ENCODE results near the gene SALL4. TPM values are rescaled to one million over a fixed set of nuclear protein-coding genes. Genes with fewer than 3 reads are reported as not detected.
"Not testable (repeated sequence)": the region's sequence is repeated elsewhere in the genome, so short reads cannot be mapped to it uniquely, and the experiment has no call there.

Gene SALL4
- total RNA-seq, 4 donors from 2014 or later = not detected

DNA sequence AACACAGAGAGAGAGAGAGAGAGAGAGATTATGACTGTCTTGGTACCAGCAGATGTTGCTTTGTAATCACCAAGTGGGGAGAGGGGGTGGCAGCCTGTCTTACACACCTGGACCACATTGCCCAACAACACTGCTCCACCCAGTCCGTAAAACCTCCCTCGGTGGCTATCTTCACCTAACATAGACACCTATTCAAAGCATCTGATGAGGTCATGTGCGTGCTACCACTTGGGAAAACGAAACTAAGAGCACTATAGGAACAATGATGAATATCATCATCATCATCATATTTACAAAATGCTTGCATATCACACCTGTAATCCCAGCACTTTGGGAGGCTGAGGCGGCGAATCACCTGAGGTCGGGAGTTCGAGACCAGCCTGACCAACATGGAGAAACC, 24.1 kb upstream of the SALL4 start:
- Histone ChIP-seq H3K4me1 (no peaks in the 10 kb centered on the region), H3K4me3 (no peak overlapping the region), H3K9me3 (no peaks in the 10 kb centered on the region), H3K36me3 (no peaks in the 10 kb centered on the region), H3K27ac (no peak overlapping the region), H3K27me3 (peaks cover 3% of the 10 kb centered on the region)
- TF ChIP-seq CTCF (IDR thresholded peaks at IDR 0.05) (no peak), POLR2A (IDR thresholded peaks at IDR 0.05) (no peak), EP300 (IDR thresholded peaks at IDR 0.05) (no peak), POLR2AphosphoS5 (IDR thresholded peaks at IDR 0.05) (no peak)
- ATAC-seq = no peak
- 75 to 90% methylated on average over 2 to 6 of the region's 8 CpGs for WGBS, 2 donors (ENCODE audit: low coverage in 1 of 2)

GRCh38 chr20:51818479-51819008, 16.2 kb upstream of the SALL4 start:
- Histone ChIP-seq H3K4me1 (no peaks in the 10 kb centered on the region), H3K36me3 (no peaks in the 10 kb centered on the region), H3K4me3 (no peak overlapping the region), H3K27me3 (no peaks in the 10 kb centered on the region), H3K27ac (no peak overlapping the region), H3K9me3 (no peaks in the 10 kb centered on the region)
- no peak for TF ChIP-seq EP300 (IDR thresholded peaks at IDR 0.05)
- no peak for TF ChIP-seq POLR2A (IDR thresholded peaks at IDR 0.05)
- TF ChIP-seq POLR2AphosphoS5 (IDR thresholded peaks at IDR 0.05) = no peak
- TF ChIP-seq CTCF (IDR thresholded peaks at IDR 0.05) = no peak
- 18 to 100% methylated on average over 1 of the region's 1 CpG for WGBS, 2 donors (ENCODE audit: low coverage in 1 of 2)
- ATAC-seq = no peak

DNA sequence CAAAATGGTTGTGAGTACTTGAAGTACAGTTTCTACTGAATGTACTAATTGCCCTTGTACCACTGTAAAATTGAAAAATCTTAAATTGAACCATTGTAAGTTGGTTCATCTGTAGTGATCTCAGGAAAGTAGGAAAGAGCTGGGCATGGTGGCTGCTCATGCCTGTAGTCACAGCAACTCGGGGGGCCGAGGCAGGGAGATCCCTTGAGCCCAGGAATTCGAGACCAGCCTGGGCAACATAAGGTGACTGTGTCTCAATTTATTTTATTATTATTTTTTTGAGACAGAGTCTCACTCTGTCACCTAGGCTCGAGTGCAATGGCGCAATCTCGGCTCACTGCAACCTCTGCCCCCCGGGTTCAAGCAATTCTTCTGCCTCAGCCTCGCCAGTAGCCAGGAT, 14.5 kb upstream of the SALL4 start:
- not testable (repeated sequence) for H3K9me3 ChIP-seq, H3K27me3 ChIP-seq, H3K4me3 ChIP-seq, H3K27ac ChIP-seq, H3K4me1 ChIP-seq, ATAC-seq, H3K36me3 ChIP-seq
- 88 to 95% methylated on average over 7 to 8 of the region's 8 CpGs for WGBS, 2 donors (ENCODE audit: low coverage in 1 of 2)

DNA sequence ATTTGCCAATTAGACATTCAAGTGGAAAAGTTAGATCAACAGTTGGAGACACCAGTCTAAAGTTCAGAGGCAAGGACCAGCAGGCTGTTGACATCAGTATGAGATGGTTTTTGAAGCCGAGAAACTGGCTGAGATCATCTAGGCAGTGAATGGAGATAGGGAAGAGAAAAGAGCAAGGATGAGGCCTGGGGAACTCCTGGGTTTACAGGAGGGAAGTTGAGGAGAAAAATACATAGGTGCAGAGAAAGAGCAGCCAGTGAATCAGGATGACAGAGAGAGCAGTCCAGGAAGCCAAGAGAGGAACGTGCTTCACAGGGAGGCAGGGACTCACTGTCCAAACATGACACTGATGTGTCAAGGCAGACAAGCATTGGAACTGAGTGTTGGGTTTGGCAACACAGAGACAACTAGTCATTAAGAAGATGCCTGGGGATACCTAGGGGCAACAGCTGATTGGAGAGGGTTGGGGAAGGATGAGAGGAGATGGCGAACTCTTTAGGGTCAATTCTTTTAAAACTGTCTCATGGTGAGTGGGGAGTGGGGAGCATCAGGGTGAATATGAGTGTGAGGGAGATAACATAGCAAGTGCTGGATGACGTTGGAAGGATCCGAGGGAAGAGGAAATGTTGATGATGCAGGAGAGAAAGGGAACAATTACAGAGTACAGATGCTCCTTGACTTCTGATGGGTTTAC, 13.2 kb upstream of the SALL4 start:
- no peaks in the 10 kb centered on the region for H3K27me3 ChIP-seq
- no peak for TF ChIP-seq CTCF (IDR thresholded peaks at IDR 0.05)
- TF ChIP-seq POLR2AphosphoS5 (IDR thresholded peaks at IDR 0.05) = no peak
- no peak for TF ChIP-seq POLR2A (IDR thresholded peaks at IDR 0.05)
- no peak for TF ChIP-seq EP300 (IDR thresholded peaks at IDR 0.05)
- H3K27ac ChIP-seq = no peak overlapping the region
- no peak for ATAC-seq
- H3K4me3 ChIP-seq = no peak overlapping the region
- H3K4me1 ChIP-seq = peaks cover 0 to 13% (median 0%) of the 10 kb centered on the region in 3 donors
- H3K36me3 ChIP-seq = no peaks in the 10 kb centered on the region
- 59 to 60% methylated on average over 4 to 5 of the region's 5 CpGs for WGBS, 2 donors (ENCODE audit: low coverage in 1 of 2)
- H3K9me3 ChIP-seq = no peaks in the 10 kb centered on the region

GRCh38 chr20:51812861-51813260, 10.5 kb upstream of the SALL4 start:
- Histone ChIP-seq H3K27ac (no peak overlapping the region), H3K4me1 (peaks cover 0 to 13% (median 0%) of the 10 kb centered on the region in 3 donors), H3K4me3 (no peak overlapping the region), H3K9me3 (no peaks in the 10 kb centered on the region), H3K36me3 (no peaks in the 10 kb centered on the region), H3K27me3 (no peaks in the 10 kb centered on the region)
- TF ChIP-seq EP300 (IDR thresholded peaks at IDR 0.05) = no peak
- TF ChIP-seq POLR2AphosphoS5 (IDR thresholded peaks at IDR 0.05) = no peak
- TF ChIP-seq CTCF (IDR thresholded peaks at IDR 0.05) = no peak
- no peak for TF ChIP-seq POLR2A (IDR thresholded peaks at IDR 0.05)
- WGBS, 2 donors (ENCODE audit: low coverage in 1 of 2) = 87 to 92% methylated on average over 4 of the region's 4 CpGs
- no peak for ATAC-seq
